H1 (cell line): Measurements from ENCODE around the gene CEP350. TPM values are rescaled to one million over a fixed set of nuclear protein-coding genes. Genes with fewer than 3 reads are reported as not detected.

Source experiments
- CBX8 ChIP-seq: fragments of 300-800, 300-1000 bp; sonication (generic); IDR thresholded peaks from 2 replicates; pipeline ENCODE4 v1.7.1; 2016; ENCODE audit warnings: low read depth, low read length, borderline replicate concordance
- CTBP2 ChIP-seq: IDR thresholded peaks from 2 replicates; pipeline ENCODE4 v1.7.0; 2011; ENCODE audit warnings: borderline replicate concordance, mild to moderate bottlenecking, moderate library complexity, mixed read lengths, low read length; ENCODE audit not compliant: insufficient read depth, insufficient read length
- CTCF ChIP-seq, 3 experiments: IDR thresholded peaks; 1 replicate in 2 of 3; 2 replicates in 1 of 3; pipeline versions ENCODE4 v1.5.1 to v1.6.1; 2011; ENCODE audit warnings: low read length in 3 of 3, mild to moderate bottlenecking in 3 of 3, inconsistent platforms in 2 of 3, low read depth in 1 of 3, moderate library complexity in 1 of 3; ENCODE audit not compliant: insufficient read depth in 1 of 3; ENCODE audit errors: control extremely low read depth in 1 of 3
- EGR1 ChIP-seq: IDR thresholded peaks from 2 replicates; pipeline ENCODE4 v1.6.1; 2011; ENCODE audit warnings: low read depth, low read length, borderline replicate concordance
- EZH2 ChIP-seq: fragments of 200-600 bp; sonication (generic); IDR thresholded peaks from 2 replicates; pipeline ENCODE4 v1.7.1; 2012; ENCODE audit warnings: low read depth, mild to moderate bottlenecking, moderate library complexity, low read length, inconsistent platforms; ENCODE audit not compliant: severe bottlenecking
- GABPA ChIP-seq: IDR thresholded peaks from 2 replicates; pipeline ENCODE4 v1.6.1; 2011; ENCODE audit warnings: mild to moderate bottlenecking, low read length, moderate library complexity, borderline replicate concordance; ENCODE audit not compliant: insufficient read depth
- GTF2F1 ChIP-seq: IDR thresholded peaks from 2 replicates; pipeline ENCODE4 v1.6.1; 2012; ENCODE audit warnings: low read depth, low read length, improper control_type of control experiment, borderline replicate concordance
- HDAC6 ChIP-seq: IDR thresholded peaks from one replicate; pipeline ENCODE4 v1.7.1; 2012; ENCODE audit warnings: low read depth, mild to moderate bottlenecking, inconsistent platforms, low read length, moderate library complexity
- KDM4A ChIP-seq: IDR thresholded peaks from one replicate; pipeline ENCODE4 v1.7.1; 2012; ENCODE audit warnings: low read depth, mild to moderate bottlenecking, moderate library complexity, low read length, inconsistent platforms; ENCODE audit not compliant: severe bottlenecking
- PHF8 ChIP-seq: fragments of 200-600 bp; sonication (generic); conservative IDR thresholded peaks from 2 replicates; pipeline ENCODE4 v1.7.1; 2012; ENCODE audit warnings: low read depth, mild to moderate bottlenecking, inconsistent platforms, low read length, moderate library complexity
- RBBP5 ChIP-seq: IDR thresholded peaks from 2 replicates; pipeline ENCODE4 v1.7.1; 2012; ENCODE audit warnings: low read depth, mild to moderate bottlenecking, inconsistent platforms, low read length, moderate library complexity, borderline replicate concordance
- RFX5 ChIP-seq: IDR thresholded peaks from 2 replicates; pipeline ENCODE4 v1.6.1; 2011; ENCODE audit warnings: low read depth, low read length, improper control_type of control experiment, borderline replicate concordance
- RNF2 ChIP-seq: fragments of 200-900, 300-1000 bp; sonication (generic); IDR thresholded peaks from 2 replicates; pipeline ENCODE4 v1.7.1; 2016; ENCODE audit warnings: borderline replicate concordance, low read depth, mild to moderate bottlenecking, antibody characterized with exemption, low read length; ENCODE audit not compliant: poor library complexity, severe bottlenecking; ENCODE audit errors: missing control alignments
- SRF ChIP-seq: IDR thresholded peaks from 2 replicates; pipeline ENCODE4 v1.6.1; 2011; ENCODE audit warnings: mild to moderate bottlenecking, low read depth, low read length, moderate library complexity
- TAF1 ChIP-seq: IDR thresholded peaks from 2 replicates; pipeline ENCODE4 v1.6.1; 2011; ENCODE audit warnings: mild to moderate bottlenecking, low read depth, low read length
- TBP ChIP-seq: IDR thresholded peaks from 2 replicates; pipeline ENCODE4 v1.6.1; 2011; ENCODE audit warnings: low read depth, low read length, improper control_type of control experiment
- USF2 ChIP-seq: IDR thresholded peaks from 2 replicates; pipeline ENCODE4 v1.6.1; 2011; ENCODE audit warnings: low read length, improper control_type of control experiment
- polyA plus RNA-seq, 7 experiments: library from polyadenylated mRNA; depleted of rRNA in 3 of 7; stranded (reverse) in 5 of 7; unstranded in 2 of 7; fragments of >200 nt in 5 of 7; fragments of 200-250 nt in 2 of 7; gene quantifications; 1 replicate in 5 of 7; 2 replicates in 1 of 7; 4 replicates in 1 of 7; pipeline versions ENCODE4 v1.2.1 to v1.2.3, GENCODE V29; 2011 to 2013; ENCODE audit warnings: missing spikeins in 2 of 7, mixed read lengths in 2 of 7
- total RNA-seq: library from RNA; stranded (reverse); fragmentation: NEBNext Ultra II Directional; extraction: Animal tissue kit (Norgen Biotek cat#: 25700); gene quantifications from 2 replicates; pipeline ENCODE4 v1.2.1, GENCODE V29; 2021

CEP350 gene
- total and polyA plus RNA-seq, 2 of the 8 experiments (the other 6 are each of a cell fraction or from before 2014, with no cell fraction given) = 5.6 to 39.4 TPM

DNA sequence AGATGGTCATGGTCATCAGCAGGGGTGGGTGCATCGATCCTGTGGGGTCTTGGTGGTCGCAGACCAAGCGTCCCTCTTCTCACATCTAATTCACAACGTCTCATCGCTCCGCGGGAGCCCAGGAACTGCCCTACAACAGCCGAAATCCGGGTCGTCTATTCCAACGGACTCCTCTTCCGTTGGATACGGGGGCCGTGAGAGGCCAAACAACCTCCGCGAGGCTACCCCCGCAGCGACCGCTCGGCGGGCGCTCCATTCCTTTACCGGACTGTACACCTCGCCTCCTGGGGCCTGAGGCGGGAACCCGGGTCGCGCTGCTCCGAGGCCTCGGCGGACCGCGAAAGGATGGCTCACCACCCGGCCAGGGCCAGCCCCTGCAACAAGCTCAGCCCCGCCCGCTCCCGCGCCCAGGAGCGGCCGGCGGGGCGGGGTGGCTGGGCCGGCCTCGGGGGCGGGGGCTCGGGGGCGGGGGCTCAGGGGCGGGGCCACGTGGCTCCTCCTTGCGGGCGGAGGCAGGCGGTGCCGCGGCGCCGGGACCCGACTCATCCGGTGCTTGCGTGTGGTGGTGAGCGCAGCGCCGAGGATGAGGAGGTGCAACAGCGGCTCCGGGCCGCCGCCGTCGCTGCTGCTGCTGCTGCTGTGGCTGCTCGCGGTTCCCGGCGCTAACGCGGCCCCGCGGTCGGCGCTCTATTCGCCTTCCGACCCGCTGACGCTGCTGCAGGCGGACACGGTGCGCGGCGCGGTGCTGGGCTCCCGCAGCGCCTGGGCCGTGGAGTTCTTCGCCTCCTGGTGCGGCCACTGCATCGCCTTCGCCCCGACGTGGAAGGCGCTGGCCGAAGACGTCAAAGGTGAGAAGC is 199.9 kb downstream of the CEP350 start, which contains the start of gene QSOX1 (continued):
- TF ChIP-seq CTCF (IDR thresholded peaks at IDR 0.05; ENCODE audit: control extremely low read depth in 1 of 3, insufficient read depth in 1 of 3, low read depth in 1 of 3, low read length in 3 of 3) (no peak), USF2 (peak; percentile 23; the same call in 1 of the 2 replicates), CBX8 (no peak), RFX5 (no peak), GABPA (no peak), EGR1 (0 out of 2 replicates have a peak, but pooled peaks have one; percentile 13), HDAC6 (no peak), GTF2F1 (no peak), RBBP5 (peak; percentile 77; the same call in 1 of the 2 replicates), CTBP2 (no peak), KDM4A (peak; percentile 98), TBP (peak; percentile 53), TAF1 (peak; percentile 92), PHF8 (peak; percentile 77), EZH2 (no peak), RNF2 (no peak), SRF (no peak)
